Activated gamma-delta T cell treated with Interleukin-2 at 50 U/mL for 16 hours (primary cell): ENCODE data around the gene SLC18A2.
"Not testable (repeated sequence)": the region's sequence is repeated elsewhere in the genome, so short reads cannot be mapped to it uniquely, and the experiment has no call there.

ENCODE experiments used
- DNase-seq: peaks from one replicate; pipeline ENCODE4 v3.0.0-alpha.2; 2020

The SLC18A2 gene

DNA sequence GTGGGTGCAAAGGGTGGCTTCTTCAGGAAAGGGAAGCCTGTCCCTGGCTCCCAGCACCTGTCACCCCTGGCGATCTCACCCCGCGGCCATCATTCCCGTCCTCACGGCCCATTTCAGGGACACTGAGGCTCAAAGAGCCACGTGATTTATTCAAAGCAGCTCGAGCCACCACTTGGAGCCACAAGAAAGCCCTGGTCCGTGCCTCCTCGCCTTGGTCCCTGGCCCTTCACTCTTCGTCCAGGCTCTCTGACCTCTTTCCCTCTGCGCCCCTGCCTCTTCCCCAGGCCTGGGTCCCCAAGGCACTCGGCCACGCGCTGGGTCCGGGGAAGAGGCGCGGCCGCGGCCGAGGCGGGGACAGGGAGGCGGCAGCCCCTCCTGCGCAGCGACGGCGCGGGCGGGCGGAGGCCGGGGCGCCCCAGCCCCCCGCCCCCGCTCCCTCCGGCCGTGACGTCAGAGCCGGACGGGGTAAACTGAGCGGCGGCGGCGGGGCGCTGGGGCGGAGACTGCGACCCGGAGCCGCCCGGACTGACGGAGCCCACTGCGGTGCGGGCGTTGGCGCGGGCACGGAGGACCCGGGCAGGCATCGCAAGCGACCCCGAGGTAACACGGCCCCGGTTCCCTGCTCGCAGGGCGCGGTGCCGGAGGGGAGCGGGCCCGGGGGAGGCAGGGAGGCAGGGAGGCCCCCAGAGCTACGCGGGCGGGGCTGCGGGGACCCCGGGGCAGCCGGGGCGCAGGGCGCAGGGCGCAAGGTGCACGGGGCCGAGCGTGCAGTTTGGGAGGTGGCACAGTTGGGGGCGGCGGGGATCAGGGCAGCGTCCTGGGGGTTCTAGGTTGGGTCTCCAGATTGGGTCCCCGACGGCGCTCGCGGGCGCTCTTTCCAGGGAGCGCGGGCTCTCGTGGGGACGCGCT is at the start of gene SLC18A2:
SLC18A2 (plus strand) TSS at position 494 of the 909 bp plus-strand sequence. CDS start 580 bp downstream, outside the sequence.
- DNase-seq, result no peak

DNA sequence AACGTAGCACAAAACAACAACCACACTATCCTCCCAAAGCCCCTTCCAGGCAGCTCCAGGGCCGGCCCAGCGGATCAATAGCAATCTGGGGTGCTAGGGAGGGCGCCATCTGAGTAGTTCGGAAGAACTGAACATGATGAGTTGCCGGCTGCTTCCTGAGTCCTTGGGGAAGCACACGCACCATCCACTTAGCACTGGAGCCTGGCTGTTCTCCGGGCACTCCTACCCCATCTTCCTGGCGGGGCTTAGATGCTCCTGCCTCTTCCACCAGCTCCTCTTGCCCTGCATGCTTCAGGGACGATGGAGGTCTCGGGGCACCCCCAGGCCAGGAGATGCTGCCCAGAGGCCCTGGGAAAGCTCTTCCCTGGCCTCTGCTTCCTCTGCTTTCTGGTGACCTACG is 43.7 kb upstream of the SLC18A2 start, which contains the start of gene KCNK18:
KCNK18 (plus strand) TSS at position 301 of the 400 bp plus-strand sequence; CDS start at position 301, 0 bp downstream.
- no peak for DNase-seq

DNA sequence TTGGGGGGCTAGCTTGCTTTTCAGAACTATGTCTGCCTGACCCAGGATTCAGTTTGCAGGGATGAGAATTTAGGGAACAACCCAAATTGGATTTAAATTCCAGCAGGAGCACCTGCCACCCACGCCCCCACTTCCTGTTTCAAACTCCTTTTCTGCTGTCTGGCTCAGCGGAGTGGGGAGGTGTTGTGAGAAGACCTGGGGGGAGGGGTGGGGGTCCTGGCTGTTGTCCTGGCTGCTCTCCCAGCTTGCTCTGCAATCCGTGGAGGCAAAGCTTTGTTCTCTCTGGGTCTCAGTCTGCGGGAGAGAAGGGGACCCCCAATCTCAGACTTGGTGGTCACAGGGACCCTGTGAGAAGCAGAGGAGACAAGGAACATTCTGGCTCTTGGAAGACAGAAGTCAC is 42.8 kb upstream of the SLC18A2 start:
- no peak for DNase-seq

DNA sequence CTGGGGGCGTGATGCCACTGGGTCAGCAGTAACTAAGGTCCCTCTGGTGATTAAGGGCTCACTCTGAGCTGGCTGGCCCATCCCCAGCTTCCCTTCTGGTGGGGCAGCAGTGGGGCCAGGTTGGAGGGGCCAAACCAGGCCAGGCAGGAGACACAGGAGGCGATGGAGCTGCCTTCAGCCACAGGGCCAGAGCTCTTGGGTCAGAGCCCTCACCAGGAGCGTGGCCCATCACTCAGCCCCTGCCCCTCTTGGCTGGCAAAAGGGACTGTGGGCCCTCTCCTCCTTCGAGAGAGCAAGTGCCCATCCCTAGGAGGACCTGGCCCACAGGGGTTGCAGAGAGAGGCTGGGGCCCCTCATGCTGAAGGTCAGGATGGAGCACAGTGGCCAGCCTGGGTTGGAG is 39.1 kb upstream of the SLC18A2 start:
- no peak for DNase-seq

DNA sequence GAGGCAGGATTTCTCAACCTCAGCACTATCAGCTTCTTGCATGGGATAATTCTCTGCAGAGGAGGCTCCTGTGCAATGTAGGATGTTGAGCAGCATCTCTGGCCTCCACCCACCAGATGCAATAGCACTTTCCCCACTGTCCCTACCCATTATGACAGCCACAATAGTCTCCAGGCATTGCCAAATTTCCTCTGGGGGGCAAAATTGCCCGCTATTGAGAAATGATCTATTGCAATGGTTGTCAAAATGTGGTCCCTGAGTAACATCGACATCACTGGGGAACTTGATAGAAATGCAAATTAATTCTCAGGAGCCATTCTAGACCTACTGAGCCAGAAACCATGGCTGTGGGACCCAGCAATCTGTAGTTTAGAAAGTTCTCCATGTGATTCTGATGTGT is 36.6 kb upstream of the SLC18A2 start:
- DNase-seq, result no peak

DNA sequence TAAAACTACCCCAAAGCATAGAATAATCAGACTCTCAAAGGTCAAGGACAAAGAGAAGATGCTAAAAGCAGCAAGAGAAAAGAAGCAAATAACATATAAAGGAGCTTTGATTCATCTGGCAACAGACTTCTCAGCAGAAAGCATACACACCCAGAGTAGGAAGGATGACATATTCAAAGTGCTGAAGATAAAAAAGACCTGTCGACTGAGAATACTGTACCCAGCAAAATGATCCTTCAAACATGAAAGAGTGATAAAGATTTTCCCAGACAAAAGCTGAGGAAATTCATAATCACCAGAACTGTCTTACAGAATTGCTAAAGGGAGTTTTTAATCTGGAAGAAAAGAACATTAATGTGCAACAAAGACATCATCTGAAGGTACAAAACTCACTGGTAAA is 28.7 kb upstream of the SLC18A2 start:
- no peak for DNase-seq

DNA sequence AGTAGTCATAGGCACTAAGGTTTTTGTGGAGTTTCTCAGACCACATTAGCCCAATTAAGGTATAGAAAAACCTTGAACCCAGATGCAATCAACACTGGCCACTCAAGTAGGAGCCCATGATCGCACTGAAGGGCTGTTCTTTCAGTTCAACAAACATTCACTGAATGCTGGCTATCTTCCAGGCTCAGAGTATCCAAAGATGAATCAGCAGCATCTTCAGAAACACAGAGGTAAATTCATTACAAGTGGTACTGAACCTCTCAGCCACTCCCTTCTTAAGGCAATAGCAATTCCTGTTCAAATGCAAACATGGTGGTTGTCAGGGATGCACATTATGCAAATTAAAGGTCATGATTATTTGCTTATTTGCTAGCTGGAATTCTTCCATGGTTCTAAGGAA is 26.5 kb upstream of the SLC18A2 start:
- no peak for DNase-seq

DNA sequence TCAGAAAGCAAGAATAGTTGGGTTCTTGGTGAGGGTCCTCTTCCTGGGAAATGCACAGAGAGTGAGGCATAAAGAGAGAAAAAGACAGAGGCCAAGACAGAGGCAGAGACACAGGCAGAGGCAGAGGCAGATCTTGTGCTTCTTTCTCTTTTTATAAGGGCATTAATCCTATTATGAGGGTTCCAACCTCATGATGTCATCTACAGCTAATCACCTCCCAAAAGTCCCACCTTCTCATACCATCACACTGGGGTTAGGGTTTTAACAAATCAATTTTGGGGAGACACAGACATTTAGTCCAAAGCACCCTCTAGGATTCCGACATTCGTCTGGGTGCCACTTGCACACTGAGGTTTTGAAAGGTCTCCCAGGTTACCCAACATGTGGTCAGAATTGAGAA is 25.8 kb upstream of the SLC18A2 start:
- DNase-seq, result no peak

DNA sequence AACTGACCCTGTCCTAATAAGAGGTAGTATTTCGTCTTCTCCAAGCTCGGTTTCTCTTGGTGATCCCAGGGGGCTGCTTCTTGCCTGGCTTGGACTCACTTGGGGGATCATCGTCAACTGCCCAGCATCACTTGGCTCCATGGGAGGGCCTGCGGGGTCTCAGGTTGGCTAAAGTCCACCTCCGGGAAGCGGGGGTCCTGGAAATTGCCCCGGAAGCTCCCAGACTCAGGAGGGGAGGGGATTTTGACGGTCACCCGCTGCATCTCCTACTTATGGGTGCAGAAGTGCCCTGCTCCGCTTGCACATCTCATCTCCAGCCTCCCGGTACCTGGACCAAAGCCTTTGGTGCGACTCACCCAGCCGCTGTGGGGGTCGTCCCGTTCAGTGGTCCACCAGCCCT is 24.9 kb upstream of the SLC18A2 start:
- no peak for DNase-seq

DNA sequence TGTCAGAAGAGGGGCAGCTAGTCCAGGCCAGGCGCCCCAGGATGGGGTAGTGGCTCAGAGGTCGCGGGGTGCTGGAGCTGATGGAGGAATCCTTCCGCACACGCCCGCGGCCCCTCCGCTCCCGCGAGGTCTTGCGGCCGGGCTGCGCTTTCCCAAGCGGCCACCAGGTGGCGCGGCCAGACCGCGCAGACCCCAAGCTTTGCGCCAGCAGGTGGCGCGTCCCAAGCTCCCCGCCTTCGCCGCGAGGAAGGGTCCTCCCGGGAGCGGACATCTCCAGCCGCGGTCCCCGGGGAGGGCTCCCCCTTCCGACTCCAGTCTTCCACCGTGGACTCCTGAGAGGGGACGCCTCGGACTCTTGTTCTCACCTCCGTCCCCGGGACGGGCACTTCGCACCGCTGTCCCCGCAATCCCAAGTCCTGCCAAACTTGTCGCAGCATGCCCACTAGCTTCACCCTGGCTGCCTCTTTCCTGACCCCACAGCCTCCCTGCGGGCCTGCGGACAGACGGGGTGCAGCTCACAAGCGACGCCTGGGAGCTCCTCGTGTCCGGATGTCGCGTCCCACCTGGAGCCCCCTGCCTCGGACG is 24.2 kb upstream of the SLC18A2 start:
- DNase-seq, result peak; percentile 61

DNA sequence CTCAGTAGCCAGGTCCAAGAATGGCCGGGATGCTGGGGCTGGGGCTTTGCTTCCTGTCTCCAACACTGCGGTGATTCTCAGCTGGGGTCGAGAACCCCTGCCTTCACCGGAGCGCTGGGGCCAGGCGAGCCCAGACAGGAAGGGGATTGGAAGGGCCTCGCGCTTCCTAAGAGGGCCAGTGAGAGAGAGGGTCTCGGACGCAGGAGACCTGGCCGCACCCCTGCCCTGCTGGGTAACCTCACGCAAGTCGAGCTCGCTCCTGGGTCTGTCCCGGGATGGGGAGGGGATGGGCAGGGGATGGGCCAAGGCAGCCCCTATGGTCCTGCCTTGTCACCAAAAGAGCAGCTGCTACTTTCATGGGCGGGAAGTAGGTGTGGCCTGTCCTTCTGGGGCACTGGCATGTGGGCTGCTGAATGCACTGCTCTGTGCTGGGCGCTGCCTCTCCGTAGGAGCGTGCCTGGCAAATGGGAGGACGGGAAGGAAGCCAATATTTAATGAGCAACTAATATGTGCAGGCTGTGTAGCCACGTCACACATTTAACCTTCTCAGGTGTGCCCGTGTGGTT is 23.6 kb upstream of the SLC18A2 start:
- DNase-seq, result no peak

DNA sequence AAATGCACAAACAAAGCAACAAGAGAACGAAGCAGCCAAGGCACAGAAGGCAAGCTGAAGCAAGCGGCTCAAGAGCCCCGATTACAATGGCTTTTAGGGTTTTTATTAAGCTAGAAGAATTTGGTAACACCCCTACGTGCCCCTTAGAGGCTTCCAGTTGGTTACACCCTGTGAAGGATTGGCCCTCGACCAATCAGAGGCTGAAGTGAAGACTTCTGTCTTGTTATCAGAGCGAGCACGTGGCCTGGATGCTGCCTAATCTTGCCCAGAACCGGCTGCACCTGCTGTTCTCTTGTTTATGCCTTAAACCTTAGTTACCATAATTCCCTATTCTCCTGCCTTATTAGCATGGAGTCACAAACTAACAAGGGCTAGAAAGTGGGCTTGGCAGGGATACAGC is 22.3 kb upstream of the SLC18A2 start:
- DNase-seq, result no peak

DNA sequence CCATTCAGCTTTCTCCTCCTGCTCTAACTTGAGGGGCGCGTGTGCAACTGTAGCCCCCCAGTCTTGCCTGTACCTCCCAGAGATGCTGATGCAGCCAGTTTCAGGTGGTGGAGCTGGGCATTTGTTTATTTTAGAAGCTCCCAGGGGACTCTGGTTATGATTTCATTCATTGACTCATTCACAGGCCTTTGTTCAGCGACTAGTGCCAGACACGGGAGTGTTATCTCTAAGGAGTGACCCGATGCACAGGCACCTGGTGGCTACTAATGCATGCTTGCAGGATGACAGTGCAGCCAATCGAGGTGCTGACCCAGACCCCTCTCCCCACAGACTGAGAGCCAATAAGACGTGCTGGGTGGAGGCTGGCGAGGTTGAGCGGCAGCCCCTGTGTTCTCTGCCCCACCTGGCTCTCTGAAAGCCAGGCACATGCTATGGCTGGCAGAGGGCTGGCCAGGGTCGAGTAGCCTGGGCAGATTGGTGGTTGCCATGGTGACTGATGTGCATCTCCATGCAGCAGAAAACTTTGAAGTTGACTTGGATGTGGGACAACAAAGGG is 19.7 kb upstream of the SLC18A2 start:
- no peak for DNase-seq

DNA sequence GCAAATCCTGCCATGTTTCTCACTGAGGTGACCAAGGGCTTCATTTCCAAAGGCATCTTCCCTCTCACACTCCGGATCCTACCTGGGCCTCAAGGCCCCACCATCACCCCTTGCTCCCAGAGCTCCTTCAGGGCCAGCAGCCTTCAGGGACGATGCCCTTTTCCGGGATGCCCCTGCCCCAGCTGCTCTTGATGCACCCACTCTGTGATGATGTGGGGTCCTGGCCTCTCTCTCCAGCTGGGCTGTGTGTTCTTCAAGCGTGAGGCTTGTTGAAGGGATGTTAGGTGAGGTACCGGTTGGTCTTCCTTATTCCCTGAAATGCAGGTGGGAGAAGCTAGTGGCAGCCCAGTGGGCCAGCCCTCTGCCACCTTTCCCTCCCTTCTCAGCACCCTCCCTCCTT is 18.4 kb upstream of the SLC18A2 start:
- no peak for DNase-seq

DNA sequence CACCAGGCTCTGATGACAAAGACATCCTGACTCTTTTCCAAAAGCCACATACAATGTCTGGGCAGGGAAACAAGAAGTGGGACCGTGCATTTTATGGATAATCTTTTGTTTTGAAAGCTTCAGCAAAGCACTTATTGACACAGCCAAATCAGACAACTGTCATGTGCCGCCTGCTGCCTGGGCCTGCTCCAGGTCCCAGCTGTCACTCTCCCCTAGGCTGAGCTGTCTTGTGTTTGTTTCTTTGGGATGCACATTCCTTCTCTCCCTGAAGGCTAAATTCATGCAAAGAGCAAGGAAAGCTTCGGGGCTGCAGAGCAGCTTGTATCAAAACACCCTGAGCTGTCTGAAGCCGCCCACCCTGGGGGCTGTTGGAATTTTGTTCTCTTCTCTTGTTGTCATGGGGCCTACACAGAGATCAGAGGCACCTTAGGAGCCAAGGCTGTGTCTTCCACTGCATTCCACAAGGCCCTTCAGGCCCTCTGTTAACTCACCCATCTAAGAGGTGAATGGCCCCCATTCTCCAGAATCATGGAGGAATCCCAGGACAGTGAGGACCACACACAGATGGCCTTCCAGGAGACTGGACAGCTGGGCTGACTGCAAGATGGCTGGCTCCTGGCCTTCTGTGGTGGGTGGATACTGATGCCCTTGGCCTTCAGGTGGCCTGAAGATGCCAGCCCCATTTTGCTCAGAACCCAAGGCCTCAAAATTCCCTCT is 17.8 kb upstream of the SLC18A2 start:
- no peak for DNase-seq

DNA sequence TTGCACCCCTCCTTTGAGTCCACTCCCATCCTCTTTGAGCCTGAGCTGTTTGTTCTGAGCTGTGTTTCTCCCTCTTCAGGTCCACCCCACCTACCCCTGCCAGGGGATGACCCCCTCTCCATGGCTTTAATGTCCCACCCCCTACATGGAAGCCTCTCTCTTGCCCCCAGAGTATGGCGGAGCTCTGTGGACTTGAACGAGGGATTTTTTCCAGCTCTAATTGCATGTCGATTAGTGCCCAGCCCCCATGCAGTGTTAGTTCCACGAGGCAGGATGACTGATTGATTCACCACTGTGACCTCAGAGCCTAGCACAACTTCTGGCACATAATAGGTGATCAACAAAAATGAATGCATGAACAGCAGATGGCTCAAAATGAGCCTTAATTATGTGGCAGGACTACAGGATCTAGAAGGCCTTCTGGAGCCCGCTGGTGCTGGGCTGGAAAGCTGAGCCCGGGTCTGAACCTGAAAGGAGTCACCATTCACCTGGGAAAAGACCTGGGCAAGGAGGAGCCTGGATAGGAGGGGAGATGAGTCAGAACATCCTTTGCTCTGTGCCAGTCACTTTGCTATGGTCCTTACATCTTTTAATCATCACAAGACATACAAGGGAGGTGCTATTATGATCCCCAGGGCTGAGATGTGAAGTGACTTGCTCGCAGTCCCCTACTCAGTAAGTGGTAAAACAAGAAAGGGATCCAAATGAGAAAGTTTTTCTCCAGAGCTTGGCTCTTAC is 17.1 kb upstream of the SLC18A2 start:
- DNase-seq, result no peak

DNA sequence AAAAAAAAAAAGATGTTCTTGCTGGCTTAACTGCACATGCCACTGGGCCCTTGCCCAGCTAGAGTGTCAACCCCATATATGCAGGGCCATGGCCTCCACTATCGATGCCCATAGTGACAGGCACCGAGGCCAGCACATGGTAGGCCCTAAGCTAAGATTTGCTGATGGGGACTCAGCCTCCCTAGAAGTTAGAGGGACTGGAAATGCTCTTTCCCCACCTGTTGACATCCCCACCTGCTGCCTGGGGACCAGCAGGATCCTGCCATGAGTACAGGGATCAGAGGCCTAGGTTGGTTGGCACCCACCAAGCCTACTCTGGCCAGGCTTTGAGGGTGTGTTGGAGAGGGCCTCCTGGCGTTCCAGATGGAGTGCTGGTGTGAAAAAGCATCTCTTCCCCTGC is 16.0 kb upstream of the SLC18A2 start:
- no peak for DNase-seq

DNA sequence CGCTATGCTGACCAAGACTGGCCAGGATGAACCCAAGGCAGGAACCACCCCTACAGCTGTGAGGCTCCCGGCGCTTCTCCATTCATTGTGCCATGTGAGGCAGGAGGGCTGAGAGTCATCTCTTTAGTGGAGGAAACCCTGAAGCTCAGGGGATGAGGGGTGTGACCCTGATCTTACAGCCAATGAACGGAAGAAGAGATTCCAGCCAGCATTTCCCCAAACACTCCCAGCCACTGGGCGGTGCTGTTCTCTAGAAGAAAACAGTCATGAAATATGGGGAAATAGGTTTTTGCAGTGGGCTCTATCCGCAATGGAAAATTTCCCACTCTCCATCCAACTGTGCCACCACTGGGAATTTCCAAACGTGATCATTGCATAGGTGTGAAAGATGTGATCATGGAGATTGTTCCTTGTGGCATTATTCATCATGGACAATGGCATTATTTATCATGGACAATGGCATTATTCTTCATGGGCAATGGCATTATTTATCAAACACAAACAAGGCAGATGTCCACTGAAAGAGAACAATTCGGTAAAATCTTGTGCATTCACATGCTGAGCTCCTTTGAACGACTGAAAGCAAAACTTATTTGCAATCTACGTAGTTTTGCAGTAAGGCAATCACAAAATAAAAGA is 14.0 kb upstream of the SLC18A2 start:
- DNase-seq, result no peak

DNA sequence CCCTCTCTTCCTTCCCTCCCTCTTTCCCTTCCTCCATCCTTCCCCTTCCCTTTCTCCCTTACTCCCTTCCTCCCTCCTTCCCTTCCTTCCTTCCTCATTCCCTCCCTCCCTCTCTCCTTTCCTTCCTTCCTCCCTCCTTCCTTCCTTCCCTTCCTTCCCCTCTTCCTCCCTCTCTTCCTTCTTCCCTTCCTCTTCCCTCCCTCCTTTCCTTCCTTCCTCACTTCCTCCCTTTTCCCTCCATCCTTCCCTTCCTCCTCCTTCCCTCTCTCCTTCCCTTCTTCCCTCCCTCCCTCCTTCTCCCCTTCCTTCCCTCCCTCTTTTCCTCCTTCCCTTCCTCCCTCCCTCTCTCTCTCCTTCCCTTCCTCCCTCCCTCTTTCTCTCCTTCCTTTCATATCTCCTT is 12.7 kb upstream of the SLC18A2 start:
- DNase-seq, result no peak

DNA sequence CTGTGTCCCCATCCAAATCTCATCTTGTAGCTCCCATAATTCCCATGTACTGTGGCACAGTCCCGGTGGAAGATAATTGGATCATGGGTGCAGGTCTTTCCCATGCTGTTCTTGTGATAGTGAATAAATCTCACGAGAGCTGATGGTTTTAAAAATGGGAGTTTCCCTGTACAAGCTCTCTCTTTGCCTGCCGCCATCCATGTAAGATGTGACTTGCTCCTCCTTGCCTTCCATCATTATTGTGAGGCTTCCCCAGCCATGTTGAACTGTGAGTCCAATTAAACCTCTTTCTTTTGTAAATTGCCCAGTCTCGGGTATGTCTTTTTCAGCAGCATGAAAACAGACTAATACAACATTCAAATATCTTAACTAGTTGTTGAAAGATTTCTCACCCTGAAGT is 10.8 kb upstream of the SLC18A2 start:
- DNase-seq, result not testable (repeated sequence)

DNA sequence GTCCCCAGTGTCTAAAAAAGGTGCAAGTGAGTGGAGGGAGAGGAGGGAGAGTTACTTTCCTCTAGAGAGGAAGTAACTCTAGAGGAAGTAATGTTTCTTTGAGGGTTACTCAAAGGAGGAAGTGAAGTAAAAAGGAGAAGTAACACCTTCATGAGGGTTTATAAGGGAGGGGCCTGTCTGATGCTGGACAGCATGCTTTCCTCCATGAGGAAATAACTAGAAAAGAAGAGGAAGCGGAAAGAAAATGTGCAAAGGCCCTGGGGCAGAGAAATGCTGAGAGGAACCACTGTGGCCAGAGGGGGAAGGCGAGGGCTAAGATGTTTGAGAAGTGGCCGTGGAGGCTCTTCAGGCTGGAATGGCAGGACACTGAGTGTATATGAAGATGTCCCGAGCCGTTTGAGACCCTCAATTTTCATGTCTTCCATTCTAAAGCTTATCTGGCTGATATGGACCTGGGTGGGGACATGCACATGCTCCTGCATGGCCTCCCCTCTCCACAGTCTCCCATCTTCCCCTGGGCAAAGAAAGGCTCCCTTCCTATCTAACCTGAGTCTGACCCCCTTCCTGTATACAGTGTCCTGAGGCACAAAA is 3.4 kb upstream of the SLC18A2 start:
- no peak for DNase-seq
